Measurements from ENCODE around the gene PROC.

Gene PROC

GRCh38 chr2:127454595-127455565, 36.7 kb downstream of the PROC start:
- H3K4me3 ChIP-seq (ENCODE audit: low read depth, low read length), result no peak overlapping the region
- in situ Hi-C loops (cut with HindIII; ENCODE audit: low sequenced_read_pairs), result no loop called here
- DNase-seq (ENCODE audit: low read depth), result no peak
- no peak for TF ChIP-seq CTCF (IDR thresholded peaks at IDR 0.05; ENCODE audit: low read depth, low read length, missing control alignments)

GRCh38 chr2:127455566-127456493, 37.6 kb downstream of the PROC start:
- H3K4me3 ChIP-seq (ENCODE audit: low read depth, low read length), result no peak overlapping the region
- DNase-seq (ENCODE audit: low read depth), result no peak
- in situ Hi-C loops (cut with HindIII; ENCODE audit: low sequenced_read_pairs), result no loop called here
- TF ChIP-seq CTCF (IDR thresholded peaks at IDR 0.05; ENCODE audit: low read depth, low read length, missing control alignments), result no peak

- DNase-seq (ENCODE audit: low read depth), result no peak
- H3K4me3 ChIP-seq (ENCODE audit: low read depth, low read length), result no peak overlapping the region
- TF ChIP-seq CTCF (IDR thresholded peaks at IDR 0.05; ENCODE audit: low read depth, low read length, missing control alignments), result no peak
- in situ Hi-C loops (cut with HindIII; ENCODE audit: low sequenced_read_pairs), result no loop called here
Measured at GRCh38 chr2:127456960-127457359, 38.7 kb downstream of the PROC start.

GRCh38 chr2:127462461-127462860, 44.2 kb downstream of the PROC start:
- in situ Hi-C loops (cut with HindIII; ENCODE audit: low sequenced_read_pairs), result no loop called here
- no peak for TF ChIP-seq CTCF (IDR thresholded peaks at IDR 0.05; ENCODE audit: low read depth, low read length, missing control alignments)
- H3K4me3 ChIP-seq (ENCODE audit: low read depth, low read length), result no peak overlapping the region
- no peak for DNase-seq (ENCODE audit: low read depth)

GRCh38 chr2:127463155-127463991, 45.1 kb downstream of the PROC start:
- in situ Hi-C loops (cut with HindIII; ENCODE audit: low sequenced_read_pairs), result no loop called here
- H3K4me3 ChIP-seq (ENCODE audit: low read depth, low read length), result no peak overlapping the region
- DNase-seq (ENCODE audit: low read depth), result peak; percentile 5
- no peak for TF ChIP-seq CTCF (IDR thresholded peaks at IDR 0.05; ENCODE audit: low read depth, low read length, missing control alignments)

Data from astrocyte of the cerebellum (primary cell).